ENCODE data around the gene MCMBP. TPM values are rescaled to one million over a fixed set of nuclear protein-coding genes. Genes with fewer than 3 reads are reported as not detected.

Gene MCMBP
- total RNA-seq, 2 experiments from 2014 or later = 75.5 TPM

GRCh38 chr10:119865699-119866240, 6.9 kb downstream of the MCMBP start:
- POLR2A ChIA-PET = no interaction called here
- Mint-ChIP-seq H3K9me3 (peaks cover 5% of the 10 kb centered on the region), H3K4me1 (peaks cover 47% of the 10 kb centered on the region), H3K36me3 (peaks cover 43% of the 10 kb centered on the region), H3K4me3 (no peak overlapping the region), H3K27me3 (no peaks in the 10 kb centered on the region), H3K27ac (no peak overlapping the region)
- no peak for ATAC-seq (ENCODE audit: low read depth)
- no peak for DNase-seq

DNA sequence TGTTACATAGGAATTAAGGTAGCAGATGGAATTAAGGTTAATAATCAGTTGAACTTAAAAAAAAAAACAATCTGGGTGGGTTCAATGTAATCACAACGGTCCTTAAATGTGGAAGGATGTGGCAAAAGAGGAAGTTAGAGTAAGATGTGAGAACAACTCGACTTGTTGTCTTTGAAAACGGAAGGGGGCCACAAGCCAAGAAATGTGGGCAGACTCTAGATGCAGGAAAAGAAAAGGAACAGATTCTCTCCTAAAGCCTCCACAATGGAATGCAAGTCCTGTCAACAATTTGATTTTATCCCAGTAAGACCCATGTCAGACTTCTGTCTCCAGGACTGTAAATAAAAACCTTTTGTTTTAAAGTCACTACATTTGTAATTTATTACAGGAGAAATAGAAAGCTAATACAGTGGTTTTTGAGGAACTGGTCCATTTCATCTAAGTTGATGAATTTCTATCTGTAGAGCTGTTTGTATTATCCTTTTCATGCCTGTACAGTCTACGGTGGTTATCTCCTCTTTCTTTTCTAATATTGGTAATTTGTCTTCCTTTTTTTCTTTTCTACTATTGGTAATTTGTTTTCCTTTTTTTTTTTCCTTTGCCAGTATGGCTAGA, 8.6 kb downstream of the MCMBP start:
- ATAC-seq (ENCODE audit: low read depth) = no peak
- no peak overlapping the region for H3K4me3 Mint-ChIP-seq
- H3K27ac Mint-ChIP-seq = no peak overlapping the region
- peaks cover 5% of the 10 kb centered on the region for H3K9me3 Mint-ChIP-seq
- no peaks in the 10 kb centered on the region for H3K27me3 Mint-ChIP-seq
- peaks cover 42% of the 10 kb centered on the region for H3K36me3 Mint-ChIP-seq
- POLR2A ChIA-PET = interaction anchor here (0.7 kb wide), 1 partner anchor 9 kb away, joined by 4 read pairs; the partner anchor contains the start of gene MCMBP
- DNase-seq = no peak
- peaks cover 48% of the 10 kb centered on the region for H3K4me1 Mint-ChIP-seq

GRCh38 chr10:119862524-119862923, 10.1 kb downstream of the MCMBP start:
- peaks cover 36% of the 10 kb centered on the region for H3K36me3 Mint-ChIP-seq
- POLR2A ChIA-PET = no interaction called here
- H3K4me3 Mint-ChIP-seq = no peak overlapping the region
- DNase-seq = no peak
- H3K27me3 Mint-ChIP-seq = no peaks in the 10 kb centered on the region
- peaks cover 5% of the 10 kb centered on the region for H3K9me3 Mint-ChIP-seq
- H3K4me1 Mint-ChIP-seq = peaks cover 40% of the 10 kb centered on the region
- no peak for ATAC-seq (ENCODE audit: low read depth)
- no peak overlapping the region for H3K27ac Mint-ChIP-seq

- DNase-seq (no peak), ATAC-seq (ENCODE audit: low read depth) (no peak)
- no peak overlapping the region for H3K4me3 Mint-ChIP-seq
- H3K27me3 Mint-ChIP-seq = no peaks in the 10 kb centered on the region
- peaks cover 33% of the 10 kb centered on the region for H3K36me3 Mint-ChIP-seq
- peaks cover 5% of the 10 kb centered on the region for H3K9me3 Mint-ChIP-seq
- POLR2A ChIA-PET = interaction anchor here (2.5 kb wide), 1 partner anchor 11 kb away, joined by 13 read pairs; the partner anchor contains the start of gene MCMBP
- H3K4me1 Mint-ChIP-seq = peaks cover 33% of the 10 kb centered on the region
- no peak overlapping the region for H3K27ac Mint-ChIP-seq
These were observed 11.6 kb downstream of the MCMBP start for GRCh38 chr10:119860866-119861607.

- POLR2A ChIA-PET = interaction anchor here (0.5 to 2.5 kb wide), 3 partner anchors 9 to 111 kb away, joined by 3 to 13 read pairs (median 5); partner anchors contain the start of gene MCMBP
- ATAC-seq (ENCODE audit: low read depth) (no peak), DNase-seq (no peak)
- Mint-ChIP-seq H3K4me3 (no peak overlapping the region), H3K36me3 (peaks cover 24% of the 10 kb centered on the region), H3K4me1 (peaks cover 25% of the 10 kb centered on the region), H3K27me3 (no peaks in the 10 kb centered on the region), H3K9me3 (peaks cover 3% of the 10 kb centered on the region), H3K27ac (no peak overlapping the region)
These were observed 13.0 kb downstream of the MCMBP start for GRCh38 chr10:119859420-119860258.

DNA sequence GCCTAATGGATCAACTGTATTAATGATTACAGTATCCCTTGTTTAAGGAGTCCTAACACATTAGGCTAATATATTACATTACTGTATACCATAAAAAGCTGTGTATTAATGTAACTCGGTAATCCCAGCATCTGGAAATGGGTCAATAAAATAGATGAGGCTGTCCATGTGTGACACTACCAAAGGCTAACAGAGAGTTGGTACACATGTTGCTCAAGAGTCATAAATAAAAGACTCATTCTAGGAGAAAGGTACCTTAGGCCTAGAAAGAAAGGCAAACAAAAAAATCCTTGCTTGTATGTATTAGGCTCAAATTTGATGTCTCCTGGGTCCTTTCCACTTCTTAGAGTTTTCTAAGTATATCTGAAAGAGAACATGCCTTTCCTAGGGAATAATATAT, 14.6 kb downstream of the MCMBP start:
- H3K9me3 Mint-ChIP-seq = no peaks in the 10 kb centered on the region
- H3K4me1 Mint-ChIP-seq = peaks cover 17% of the 10 kb centered on the region
- no peak for DNase-seq
- peaks cover 17% of the 10 kb centered on the region for H3K36me3 Mint-ChIP-seq
- no peak overlapping the region for H3K27ac Mint-ChIP-seq
- ATAC-seq (ENCODE audit: low read depth) = no peak
- no peak overlapping the region for H3K4me3 Mint-ChIP-seq
- POLR2A ChIA-PET = no interaction called here
- H3K27me3 Mint-ChIP-seq = no peaks in the 10 kb centered on the region

GRCh38 chr10:119853574-119853973, 19.1 kb downstream of the MCMBP start:
- H3K27ac Mint-ChIP-seq = no peak overlapping the region
- no peaks in the 10 kb centered on the region for H3K27me3 Mint-ChIP-seq
- POLR2A ChIA-PET = no interaction called here
- ATAC-seq (ENCODE audit: low read depth) = no peak
- H3K36me3 Mint-ChIP-seq = peaks cover 27% of the 10 kb centered on the region
- DNase-seq = no peak
- no peaks in the 10 kb centered on the region for H3K9me3 Mint-ChIP-seq
- no peaks in the 10 kb centered on the region for H3K4me1 Mint-ChIP-seq
- H3K4me3 Mint-ChIP-seq = no peak overlapping the region

- H3K36me3 Mint-ChIP-seq = peaks cover 30% of the 10 kb centered on the region
- DNase-seq = no peak
- POLR2A ChIA-PET = no interaction called here
- no peak overlapping the region for H3K4me3 Mint-ChIP-seq
- H3K4me1 Mint-ChIP-seq = no peaks in the 10 kb centered on the region
- no peaks in the 10 kb centered on the region for H3K9me3 Mint-ChIP-seq
- no peak for ATAC-seq (ENCODE audit: low read depth)
- no peaks in the 10 kb centered on the region for H3K27me3 Mint-ChIP-seq
- no peak overlapping the region for H3K27ac Mint-ChIP-seq
These were observed 19.8 kb downstream of the MCMBP start for GRCh38 chr10:119852822-119853221.

DNA sequence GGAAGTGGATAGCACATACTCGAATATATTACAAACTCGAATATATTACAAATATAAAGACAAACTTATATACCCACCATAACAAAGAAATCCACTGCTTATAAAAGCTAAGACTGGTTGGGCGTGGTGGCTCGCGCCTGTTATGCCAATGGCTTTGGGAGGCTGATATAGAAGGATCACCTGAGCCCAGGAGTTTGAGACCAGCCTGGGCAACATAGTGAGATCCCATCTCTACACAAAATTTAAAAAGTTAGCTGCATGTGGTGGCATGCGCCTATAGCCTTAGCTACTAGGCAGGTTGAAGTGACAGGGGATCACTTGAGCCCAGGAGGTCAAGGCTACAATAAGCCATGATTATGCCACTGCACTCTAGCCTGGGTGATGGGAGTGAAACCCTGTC, 20.4 kb downstream of the MCMBP start:
- POLR2A ChIA-PET = no interaction called here
- Mint-ChIP-seq H3K27ac (no peak overlapping the region), H3K27me3 (no peaks in the 10 kb centered on the region), H3K4me3 (no peak overlapping the region), H3K4me1 (no peaks in the 10 kb centered on the region), H3K9me3 (no peaks in the 10 kb centered on the region), H3K36me3 (peaks cover 31% of the 10 kb centered on the region)
- DNase-seq (no peak), ATAC-seq (ENCODE audit: low read depth) (no peak)

DNA sequence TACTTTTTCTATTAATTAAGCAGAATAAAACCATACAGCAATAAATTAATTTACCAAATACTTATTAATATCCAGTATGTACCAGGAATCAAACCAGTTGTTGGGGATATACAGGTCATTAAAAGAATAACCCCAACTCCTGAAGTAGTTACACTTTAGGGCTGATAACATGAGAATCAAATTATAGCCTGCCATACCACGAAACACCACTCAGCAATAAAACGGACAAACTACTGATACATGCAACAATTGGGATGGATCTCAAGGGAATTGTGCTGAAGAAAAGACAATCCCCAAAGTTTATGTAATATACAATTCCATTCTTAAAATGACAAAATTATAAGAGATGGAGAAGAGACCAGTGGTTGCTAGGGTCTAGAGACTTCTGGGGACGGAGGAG, 22.7 kb downstream of the MCMBP start:
- Mint-ChIP-seq H3K27ac (no peak overlapping the region), H3K9me3 (no peaks in the 10 kb centered on the region), H3K36me3 (peaks cover 34% of the 10 kb centered on the region), H3K27me3 (no peaks in the 10 kb centered on the region), H3K4me3 (no peak overlapping the region), H3K4me1 (peaks cover 4% of the 10 kb centered on the region)
- POLR2A ChIA-PET = interaction anchor here (0.7 kb wide), 2 partner anchors 10 to 18 kb away, joined by 4 to 5 read pairs; no protein-coding TSS in a partner anchor
- DNase-seq (no peak), ATAC-seq (ENCODE audit: low read depth) (no peak)

DNA sequence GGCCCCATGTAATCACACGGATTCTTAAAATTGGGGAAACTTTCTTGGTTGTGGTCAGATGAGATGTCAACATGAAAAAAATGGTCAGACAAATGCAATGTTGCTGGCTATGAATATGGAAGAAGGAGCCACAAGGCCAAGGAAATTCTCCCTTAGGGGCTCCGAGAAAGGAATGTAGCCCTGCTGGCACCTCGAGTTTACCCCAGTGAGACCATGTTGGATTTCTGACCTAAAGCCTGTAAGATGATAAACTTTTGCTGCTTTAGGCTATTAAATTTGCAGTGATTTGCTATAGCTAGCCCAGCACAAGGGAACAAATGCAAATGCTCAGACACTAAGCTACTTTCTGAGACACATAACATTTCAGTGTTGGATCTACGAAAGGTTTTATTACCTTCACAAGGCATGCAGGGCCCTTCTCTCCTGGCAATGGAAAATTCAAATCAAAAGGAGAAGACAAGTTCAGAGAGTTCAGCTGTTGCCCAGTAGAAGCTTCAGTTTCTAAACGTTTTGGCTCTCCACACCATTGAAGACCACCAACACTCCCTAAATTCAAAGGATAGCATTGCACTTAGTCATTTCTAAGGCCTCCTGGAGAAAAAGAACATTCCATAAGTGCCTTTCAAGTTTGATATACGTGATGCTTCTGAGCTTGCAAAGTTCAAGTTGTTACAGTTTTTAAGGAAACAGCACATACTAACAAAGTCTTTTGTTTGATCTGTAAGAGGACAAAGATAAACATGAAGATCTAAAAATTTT, 23.4 kb downstream of the MCMBP start:
- DNase-seq (no peak), ATAC-seq (ENCODE audit: low read depth) (no peak)
- POLR2A ChIA-PET = interaction anchor here (1.2 kb wide), 1 partner anchor 123 kb away, joined by 6 read pairs; the partner anchor contains the start of gene INPP5F
- no peaks in the 10 kb centered on the region for H3K27me3 Mint-ChIP-seq
- no peaks in the 10 kb centered on the region for H3K9me3 Mint-ChIP-seq
- H3K27ac Mint-ChIP-seq = no peak overlapping the region
- peaks cover 36% of the 10 kb centered on the region for H3K36me3 Mint-ChIP-seq
- H3K4me1 Mint-ChIP-seq = peaks cover 4% of the 10 kb centered on the region
- no peak overlapping the region for H3K4me3 Mint-ChIP-seq

- no peak overlapping the region for H3K27ac Mint-ChIP-seq
- H3K36me3 Mint-ChIP-seq = peaks cover 45% of the 10 kb centered on the region
- no peak overlapping the region for H3K4me3 Mint-ChIP-seq
- ATAC-seq (ENCODE audit: low read depth) (no peak), DNase-seq (no peak)
- peaks cover 6% of the 10 kb centered on the region for H3K4me1 Mint-ChIP-seq
- no peaks in the 10 kb centered on the region for H3K27me3 Mint-ChIP-seq
- no peaks in the 10 kb centered on the region for H3K9me3 Mint-ChIP-seq
- POLR2A ChIA-PET = no interaction called here
These were observed 27.0 kb downstream of the MCMBP start for GRCh38 chr10:119845656-119846055.

GRCh38 chr10:119834188-119834587, 38.5 kb downstream of the MCMBP start:
- peaks cover 42% of the 10 kb centered on the region for H3K36me3 Mint-ChIP-seq
- peak overlapping the region; percentile 31 for H3K27ac Mint-ChIP-seq
- ATAC-seq (ENCODE audit: low read depth) (no peak), DNase-seq (no peak)
- H3K9me3 Mint-ChIP-seq = no peaks in the 10 kb centered on the region
- POLR2A ChIA-PET = no interaction called here
- peaks cover 13% of the 10 kb centered on the region for H3K4me1 Mint-ChIP-seq
- no peak overlapping the region for H3K4me3 Mint-ChIP-seq
- H3K27me3 Mint-ChIP-seq = no peaks in the 10 kb centered on the region

Measured in activated naive CD8-positive, alpha-beta T cell treated with anti-CD3 and anti-CD28 coated beads, Interleukin-2, amount 10 ng/mL, durations not matched to agents 7 days and 5 days (primary cell).